Activated CD4-positive, alpha-beta T cell treated with anti-CD3 and anti-CD28 coated beads, Interleukin-2, amount 50 U/mL, for 1 hour (primary cell): ENCODE results near the gene PLA2G4D.

Experiments
- DNase-seq: peaks from one replicate; pipeline ENCODE4 v3.0.0-alpha.2; 2020

PLA2G4D gene

GRCh38 chr15:42089942-42090341 is 4.4 kb downstream of the PLA2G4D start:
- DNase-seq: no peak

DNA sequence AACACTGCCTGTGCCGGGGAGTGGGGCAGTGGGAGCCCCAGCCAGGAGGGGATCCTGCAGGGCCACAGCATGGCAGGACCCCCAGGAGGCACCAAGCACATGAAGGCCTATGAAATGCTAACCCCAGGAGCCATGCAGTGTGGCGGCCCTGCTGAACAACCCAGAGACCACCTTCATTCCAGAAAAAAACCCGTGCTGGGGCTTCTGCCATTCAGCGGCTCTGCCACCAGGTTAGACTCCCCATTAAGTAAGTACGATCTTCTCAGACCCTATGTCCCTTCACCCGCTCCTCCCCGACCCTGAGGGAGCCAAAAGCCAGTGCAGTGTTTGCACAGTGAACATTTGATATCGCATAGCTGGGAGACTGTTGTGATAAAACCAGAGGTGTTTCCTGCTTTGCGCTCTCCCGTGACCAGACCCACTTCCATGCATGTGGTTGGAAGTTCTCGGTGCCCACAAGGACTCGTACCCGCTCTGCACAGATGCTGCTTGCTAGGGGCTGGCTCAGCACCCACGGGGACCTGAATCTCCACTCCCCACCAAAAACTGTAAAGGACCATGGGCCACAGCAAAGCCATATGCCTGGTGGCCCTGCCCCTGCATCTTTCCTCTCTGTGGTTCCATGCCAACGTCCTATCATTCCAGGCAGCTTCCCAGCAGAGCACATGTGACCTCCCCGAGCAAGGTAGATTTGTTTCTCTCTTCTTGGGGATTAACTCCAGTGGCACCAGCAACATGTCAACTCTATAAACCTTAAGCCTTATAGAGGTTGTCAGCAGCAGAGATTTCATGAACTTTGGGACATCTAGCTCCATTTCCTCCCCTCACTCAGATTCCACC is 5.3 kb downstream of the PLA2G4D start:
- no peak for DNase-seq

DNA sequence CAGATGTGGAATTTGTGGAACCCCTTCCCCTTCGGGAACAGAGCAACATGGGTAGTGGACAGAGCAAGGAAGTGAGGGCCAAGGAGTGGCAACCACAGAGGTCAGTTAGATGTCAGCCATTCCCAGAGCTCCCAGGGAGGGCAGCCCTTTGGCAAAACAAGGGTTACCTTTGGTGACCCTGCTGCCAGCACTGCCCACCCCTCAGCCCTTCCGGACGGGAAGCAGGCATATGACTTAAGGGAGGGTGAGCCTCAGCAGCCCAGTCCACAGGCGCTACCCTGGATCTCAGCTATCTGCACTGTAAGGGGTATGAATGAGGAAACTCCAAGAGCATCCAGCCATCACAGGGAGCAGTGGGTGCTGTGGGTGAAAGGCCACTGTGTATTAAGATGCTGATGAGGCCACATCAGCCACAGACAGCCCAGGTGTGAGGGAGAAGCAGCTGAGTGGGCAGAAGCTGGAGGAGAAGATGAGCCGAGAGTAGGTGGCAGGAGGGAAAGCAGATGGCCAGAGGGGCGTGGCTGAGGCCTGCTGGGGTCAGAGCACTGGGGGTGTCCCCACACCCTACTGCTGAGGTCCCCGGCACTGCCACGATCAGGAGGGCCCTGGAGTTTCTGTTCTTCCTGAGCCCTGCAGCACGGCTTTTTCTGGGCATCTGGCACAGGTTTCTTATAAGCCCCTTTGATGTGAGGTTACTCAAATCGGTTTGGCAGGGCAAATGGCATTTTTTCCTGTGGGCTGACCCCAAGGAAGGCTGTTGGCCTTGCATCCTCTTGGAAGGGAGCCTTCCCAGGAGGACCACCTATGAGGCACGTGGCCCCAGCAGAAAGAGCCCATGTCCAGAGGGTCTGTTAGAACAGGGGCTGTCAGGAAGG is 6.2 kb downstream of the PLA2G4D start:
- DNase-seq: no peak

- no peak for DNase-seq
Measured at GRCh38 chr15:42087460-42087859, 6.9 kb downstream of the PLA2G4D start.

DNA sequence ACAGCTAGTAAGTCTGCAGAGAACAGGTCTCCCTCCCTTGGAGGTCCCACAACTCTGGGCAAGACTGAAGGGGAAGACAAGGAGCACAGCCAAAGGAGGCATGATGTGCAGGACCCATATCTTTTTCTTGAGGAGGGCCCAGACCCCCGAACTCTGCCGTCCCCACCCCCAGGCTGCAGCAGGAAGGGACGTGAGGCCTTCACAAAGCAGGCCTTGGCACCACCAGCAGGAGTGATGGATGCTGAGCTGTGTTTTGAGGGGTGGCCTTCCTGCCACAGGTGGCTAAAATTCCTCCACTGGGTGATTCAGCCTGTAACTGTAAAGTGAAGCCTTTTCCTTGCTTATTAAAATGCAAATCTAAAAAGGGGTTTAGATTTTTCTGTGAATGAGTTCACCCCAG is 8.6 kb downstream of the PLA2G4D start:
- DNase-seq: no peak

DNA sequence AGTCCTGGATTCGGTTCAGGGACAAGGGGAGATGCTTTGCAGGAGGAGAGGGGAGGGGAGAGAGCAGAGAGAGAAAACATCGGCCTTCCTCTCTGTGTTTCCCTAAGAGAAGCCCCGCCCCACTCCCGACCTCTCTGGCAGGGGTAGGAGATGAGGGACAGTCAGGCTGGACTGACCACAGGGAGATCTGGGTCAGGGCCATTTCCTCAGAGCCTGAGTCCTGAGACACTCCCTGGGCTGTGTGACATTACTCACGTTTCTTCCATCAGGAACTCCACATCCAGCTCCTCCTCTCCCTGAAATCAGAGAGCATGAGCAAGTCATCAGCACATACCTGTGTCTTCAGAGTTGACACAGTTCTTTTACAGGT is 9.1 kb downstream of the PLA2G4D start:
- DNase-seq: no peak

DNA sequence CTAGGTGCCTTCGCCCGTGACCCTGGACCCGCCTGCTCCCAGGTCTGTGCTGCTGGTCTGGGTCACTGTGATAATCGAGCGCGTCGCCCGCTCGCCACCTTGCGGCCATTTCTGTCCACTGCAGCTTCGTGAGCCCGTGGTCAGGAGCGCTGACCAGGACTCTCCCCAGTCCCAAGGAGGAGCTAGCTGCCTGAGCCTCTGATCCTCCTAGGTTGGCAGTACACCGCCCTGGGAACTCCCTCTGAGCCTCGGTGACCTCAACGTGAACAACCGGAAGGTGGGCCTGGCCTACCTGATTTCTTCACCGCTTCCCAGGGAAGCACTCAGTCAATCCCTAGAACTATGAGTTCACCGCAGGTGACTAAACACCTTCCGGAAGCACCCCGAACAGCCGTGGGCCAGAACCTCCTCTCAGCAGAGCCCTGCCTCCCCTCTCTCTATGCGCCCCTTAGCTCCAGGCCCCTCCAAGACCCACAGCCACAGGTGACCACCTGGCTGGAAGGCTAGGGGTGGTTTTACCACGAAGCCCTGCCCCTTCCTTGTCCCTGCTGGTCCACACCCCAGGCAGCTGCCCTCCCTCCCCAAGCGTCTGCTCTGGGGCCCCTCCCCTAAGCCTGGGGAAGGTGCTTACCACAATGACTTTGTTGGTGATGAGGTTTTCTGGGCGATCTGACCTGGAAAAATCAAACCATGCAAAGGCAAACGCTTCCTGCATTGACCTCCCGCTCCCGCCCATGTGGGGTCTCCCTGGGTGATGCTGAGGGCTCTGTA is 9.7 kb downstream of the PLA2G4D start:
- peak; percentile 34 for DNase-seq

GRCh38 chr15:42083916-42084315 is 10.4 kb downstream of the PLA2G4D start:
- no peak for DNase-seq

DNA sequence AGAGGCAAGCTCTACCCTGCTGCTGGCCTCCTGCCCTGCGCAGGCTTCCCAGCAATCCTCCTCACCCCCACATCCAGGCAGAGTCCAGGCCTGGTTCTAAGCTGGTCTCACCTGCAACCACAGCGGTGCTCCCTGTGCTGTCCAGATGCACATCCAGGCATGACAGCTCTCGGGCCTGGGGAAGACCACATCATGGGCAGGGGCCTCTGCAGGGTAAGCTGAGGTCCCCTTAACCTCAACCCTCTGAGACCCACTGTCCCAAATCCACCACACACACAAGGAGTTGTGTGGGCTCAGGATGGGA is 10.8 kb downstream of the PLA2G4D start:
- DNase-seq: no peak

DNA sequence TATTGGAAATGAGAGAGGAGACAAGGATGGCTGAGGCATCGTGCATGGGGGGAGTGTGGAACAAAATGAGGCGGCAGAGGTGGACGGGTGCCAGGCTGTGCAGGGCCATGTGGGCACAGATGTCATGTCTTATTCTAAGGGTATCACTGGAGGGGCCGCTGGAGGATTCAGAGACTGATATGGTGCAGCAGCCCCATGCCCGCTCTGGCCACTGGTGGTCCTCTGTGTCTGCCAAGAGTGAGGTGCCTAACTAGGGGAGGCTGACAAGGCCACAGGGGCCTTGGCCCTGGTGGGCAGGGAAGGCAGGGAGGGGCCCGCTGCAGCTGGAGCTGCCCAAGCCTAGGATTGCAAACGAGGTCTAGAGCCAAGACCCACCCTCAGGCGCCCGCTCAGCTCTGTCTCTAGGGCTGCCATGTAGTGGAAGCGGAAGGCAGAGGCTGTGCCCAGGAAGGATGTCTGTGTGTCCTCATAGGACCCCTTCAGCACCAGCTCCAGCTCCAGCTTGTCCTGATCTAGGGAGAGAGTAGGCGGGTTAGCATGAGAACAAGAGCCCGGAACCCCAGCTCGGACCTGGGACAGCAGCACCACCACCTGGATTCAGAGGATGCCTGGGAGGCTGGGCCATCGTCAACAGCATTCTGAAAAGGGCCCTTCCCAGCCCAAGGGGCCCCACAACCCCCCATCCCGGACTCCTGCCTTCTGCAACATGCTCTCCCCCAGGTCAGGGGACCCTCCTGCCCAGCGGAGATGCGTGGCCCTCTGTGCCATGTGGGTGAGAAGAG is 11.3 kb downstream of the PLA2G4D start:
- no peak for DNase-seq

GRCh38 chr15:42082141-42082540 is 12.2 kb downstream of the PLA2G4D start:
- DNase-seq: no peak

- DNase-seq: no peak
Measured at GRCh38 chr15:42080919-42081830, 13.2 kb downstream of the PLA2G4D start.

GRCh38 chr15:42080186-42080918 is 14.0 kb downstream of the PLA2G4D start:
- DNase-seq: no peak

DNA sequence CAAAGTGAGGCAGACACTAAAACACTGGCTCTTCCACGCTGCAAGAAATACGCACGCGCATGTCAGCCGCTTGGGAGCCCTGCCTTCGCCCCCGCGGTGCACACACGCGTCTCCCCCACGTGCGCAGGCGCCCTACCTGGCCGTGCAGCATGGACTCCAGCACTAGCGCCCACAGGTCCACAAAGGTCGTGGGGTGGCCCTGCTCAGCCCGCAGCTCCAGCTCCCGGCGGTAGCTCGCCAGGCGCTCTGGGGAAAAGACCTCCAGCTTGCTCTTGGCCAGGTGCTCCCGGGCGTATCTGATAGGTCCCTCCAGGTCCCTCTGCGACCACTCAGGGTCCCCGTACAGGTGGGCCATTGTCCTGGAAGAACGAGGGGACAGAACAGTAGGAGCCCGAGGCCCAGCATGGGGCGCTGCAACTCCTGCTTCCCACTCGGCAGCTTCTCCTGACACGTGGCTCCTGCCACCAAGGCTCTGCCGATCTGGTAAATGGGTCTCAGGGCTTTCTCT is 14.9 kb downstream of the PLA2G4D start:
- DNase-seq: no peak

- no peak for DNase-seq
Measured at GRCh38 chr15:42078903-42079302, 15.5 kb downstream of the PLA2G4D start.

GRCh38 chr15:42077689-42078088 is 16.7 kb downstream of the PLA2G4D start:
- DNase-seq: no peak

DNA sequence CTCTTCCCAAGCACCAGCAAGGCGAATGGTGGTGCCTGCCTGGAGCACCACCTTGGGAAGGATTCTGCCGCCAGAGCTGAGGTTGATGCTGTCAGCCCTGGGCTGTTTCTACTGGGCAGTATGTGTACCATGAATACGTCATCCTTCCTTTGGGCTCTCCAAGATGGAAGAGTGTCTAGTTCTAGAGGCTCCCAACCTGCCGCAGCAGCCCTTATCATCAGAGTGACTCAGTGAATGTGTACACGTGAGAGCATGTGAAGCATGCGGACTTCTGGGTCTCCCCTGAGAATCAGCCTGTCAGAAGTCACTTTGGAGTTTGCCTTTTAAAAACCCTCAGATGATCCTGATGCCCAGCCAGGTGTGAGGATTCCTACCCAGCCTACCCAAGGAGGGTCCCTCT is 20.9 kb downstream of the PLA2G4D start:
- DNase-seq: no peak

DNA sequence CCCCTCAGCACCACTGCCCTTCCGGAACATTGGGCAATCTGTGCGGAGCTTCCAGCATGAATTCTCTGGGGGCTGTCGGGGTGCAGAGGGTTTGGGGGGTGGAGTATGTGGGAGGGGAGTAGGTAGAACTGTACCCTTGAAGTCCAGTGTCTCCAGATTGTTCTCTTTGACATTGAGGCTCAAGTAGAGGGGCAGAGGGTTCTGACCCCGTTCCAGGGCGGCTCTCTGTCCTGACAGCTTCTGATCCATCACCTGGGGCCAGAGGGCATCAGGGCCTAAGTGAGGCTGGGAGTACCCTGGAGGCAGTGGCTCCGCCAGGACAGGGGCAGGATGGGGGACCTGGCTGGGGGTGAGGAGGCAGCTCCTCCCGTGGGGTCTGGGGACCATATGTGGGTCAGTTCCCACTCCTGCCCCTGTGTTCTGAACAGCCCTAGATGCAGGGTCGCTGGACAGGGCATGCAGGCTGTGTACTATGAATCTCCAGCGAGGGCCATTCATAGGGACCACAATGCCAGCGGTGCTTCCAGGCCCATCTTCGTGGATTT is 22.1 kb downstream of the PLA2G4D start:
- DNase-seq: no peak

- no peak for DNase-seq
Measured at GRCh38 chr15:42071717-42072116, 22.6 kb downstream of the PLA2G4D start.

DNA sequence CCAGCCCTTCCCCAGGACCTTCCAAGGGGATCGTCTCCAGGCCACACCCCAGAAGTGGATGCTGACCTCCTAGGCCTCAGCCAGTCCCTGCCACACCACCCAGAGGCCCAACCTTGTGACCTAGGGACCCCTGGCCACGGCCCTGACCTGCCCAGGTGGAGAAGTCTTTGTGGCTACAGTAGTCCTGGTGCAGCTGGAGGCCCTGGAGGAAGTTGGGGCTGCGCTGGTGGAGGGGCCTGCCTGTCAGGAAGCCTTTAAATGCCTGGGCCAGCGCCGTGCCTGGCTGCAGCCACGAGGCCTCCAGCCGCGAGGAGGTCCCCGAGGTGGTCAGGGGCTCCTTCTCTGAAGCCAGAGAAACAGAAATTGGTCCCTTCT is 23.4 kb downstream of the PLA2G4D start:
- no peak for DNase-seq
